GM23338 (cell line): ENCODE data around the gene ZBTB25. TPM values are rescaled to one million over a fixed set of nuclear protein-coding genes. Genes with fewer than 3 reads are reported as not detected.
A peak's percentile ranks its signal among the peaks of the same experiment; 100 is the strongest.

Experiments used
- ATAC-seq: fragments of 200-7000 bp; cut with Tn5 transposase; 3 replicates; pipeline ENCODE4 v1.9.1; 2020
- DNase-seq: peaks from one replicate; pipeline ENCODE4 v3.0.0-alpha.2; 2015; ENCODE audit warnings: low spot score
- H2AFZ ChIP-seq: fragments of 200-600 bp; sonication (generic); 2 replicates; pipeline ENCODE4 v1.8.0; 2016; ENCODE audit warnings: antibody characterized with exemption, mild to moderate bottlenecking, moderate library complexity
- H3F3A ChIP-seq: fragments of 200-600 bp; sonication (generic); replicated peaks from 2 replicates; pipeline ENCODE4 v1.8.0; 2017; ENCODE audit warnings: antibody characterized with exemption, mixed run types, low read depth
- H3K27ac ChIP-seq: fragments of 200-600 bp; sonication (generic); 2 replicates; pipeline ENCODE4 v1.6.1; 2016; ENCODE audit warnings: low read depth
- H3K27me3 ChIP-seq: fragments of 200-600 bp; sonication (generic); 2 replicates; pipeline ENCODE4 v1.8.0; 2016; ENCODE audit warnings: mild to moderate bottlenecking, mixed run types, moderate library complexity; ENCODE audit not compliant: insufficient read depth
- H3K36me3 ChIP-seq: fragments of 200-600 bp; sonication (generic); 2 replicates; pipeline ENCODE4 v1.8.0; 2016; ENCODE audit warnings: mild to moderate bottlenecking; ENCODE audit not compliant: insufficient read depth
- H3K4me1 ChIP-seq: fragments of 200-600 bp; sonication (generic); 2 replicates; pipeline ENCODE4 v1.8.0; 2016; ENCODE audit warnings: mild to moderate bottlenecking, moderate library complexity; ENCODE audit not compliant: insufficient read depth
- H3K4me2 ChIP-seq: fragments of 200-600 bp; sonication (generic); 2 replicates; pipeline ENCODE4 v1.7.1; 2017; ENCODE audit warnings: mixed run types
- H3K4me3 ChIP-seq: fragments of 200-600 bp; sonication (generic); 2 replicates; pipeline ENCODE4 v1.6.1; 2016; ENCODE audit warnings: mixed run types
- H3K79me2 ChIP-seq: fragments of 200-600 bp; sonication (generic); replicated peaks from 2 replicates; pipeline ENCODE4 v1.8.0; 2017; ENCODE audit warnings: mild to moderate bottlenecking; ENCODE audit not compliant: insufficient read depth
- H3K9me2 ChIP-seq: fragments of 200-600 bp; sonication (generic); 2 replicates; pipeline ENCODE4 v1.8.0; 2017; ENCODE audit not compliant: insufficient read depth
- H4K20me1 ChIP-seq: fragments of 200-600 bp; sonication (generic); replicated peaks from 2 replicates; pipeline ENCODE4 v1.8.0; 2017; ENCODE audit warnings: mild to moderate bottlenecking; ENCODE audit not compliant: insufficient read depth
- H3K27ac Mint-ChIP-seq: 2 replicates; pipeline ENCODE4 v1.8.0; 2020; ENCODE audit warnings: inconsistent platforms, mild to moderate bottlenecking, moderate library complexity, mixed read lengths
- H3K27me3 Mint-ChIP-seq: 3 replicates; pipeline ENCODE4 v1.8.0; 2022; ENCODE audit warnings: low read depth, mild to moderate bottlenecking, moderate library complexity, mixed read lengths, inconsistent platforms; ENCODE audit not compliant: insufficient read depth, poor library complexity
- H3K36me3 Mint-ChIP-seq: 3 replicates; pipeline ENCODE4 v1.8.0; 2021; ENCODE audit warnings: low read depth, mild to moderate bottlenecking, inconsistent platforms, moderate library complexity, mixed read lengths
- H3K4me1 Mint-ChIP-seq: 3 replicates; pipeline ENCODE4 v1.8.0; 2020; ENCODE audit warnings: mild to moderate bottlenecking, inconsistent platforms, mixed read lengths
- H3K4me3 Mint-ChIP-seq: 3 replicates; pipeline ENCODE4 v1.8.0; 2021; ENCODE audit warnings: moderate library complexity, mild to moderate bottlenecking, inconsistent platforms, mixed read lengths
- H3K9me3 Mint-ChIP-seq: 3 replicates; pipeline ENCODE4 v1.8.0; 2020; ENCODE audit warnings: moderate library complexity, mild to moderate bottlenecking, inconsistent platforms, mixed read lengths
- CREB1 ChIP-seq: fragments of 250-450 bp; sonication (Bioruptor Pico); IDR thresholded peaks from 2 replicates; pipeline ENCODE4 v1.5.0; 2020; ENCODE audit warnings: low read depth, mild to moderate bottlenecking, moderate library complexity
- CTCF ChIP-seq, 2 experiments: fragments of 200-600 bp in 1 of 2; sonication (generic) in 1 of 2; conservative IDR thresholded peaks; 2 replicates each; pipeline versions ENCODE4 v1.5.1 to v1.6.1; 2016 to 2017; ENCODE audit warnings: antibody characterized with exemption in 2 of 2, low read depth in 2 of 2, mild to moderate bottlenecking in 2 of 2, moderate library complexity in 1 of 2
- EZH2 ChIP-seq: fragments of 200-600 bp; sonication (generic); IDR thresholded peaks from one replicate; pipeline ENCODE4 v1.8.0; 2017; ENCODE audit warnings: antibody characterized with exemption, mild to moderate bottlenecking, low read depth; ENCODE audit not compliant: unreplicated experiment
- EZH2phosphoT487 ChIP-seq: fragments of 200-600 bp; sonication (generic); IDR thresholded peaks from one replicate; pipeline ENCODE4 v1.8.1; 2018; ENCODE audit warnings: antibody characterized with exemption; ENCODE audit not compliant: unreplicated experiment
- JUNB ChIP-seq: IDR thresholded peaks from one replicate; pipeline ENCODE4 v1.6.1; 2016; ENCODE audit warnings: antibody characterized with exemption; ENCODE audit not compliant: unreplicated experiment
- NANOG ChIP-seq: IDR thresholded peaks from 2 replicates; pipeline ENCODE4 v1.6.1; 2016; ENCODE audit warnings: antibody characterized with exemption, borderline replicate concordance
- POLR2AphosphoS5 ChIP-seq: IDR thresholded peaks from 2 replicates; pipeline ENCODE4 v1.6.1; 2016; ENCODE audit warnings: antibody characterized with exemption, low read depth
- STAT1 ChIP-seq: IDR thresholded peaks from one replicate; pipeline ENCODE4 v1.6.1; 2016; ENCODE audit warnings: antibody characterized with exemption; ENCODE audit not compliant: unreplicated experiment
- ZNF114 ChIP-seq: fragments of 250-450 bp; sonication (Bioruptor Pico); IDR thresholded peaks from 2 replicates; pipeline ENCODE4 v1.5.0; 2020; ENCODE audit warnings: mild to moderate bottlenecking, moderate library complexity
- ZNF331 ChIP-seq: fragments of 250-450 bp; sonication (Bioruptor Pico); IDR thresholded peaks from 2 replicates; pipeline ENCODE4 v1.5.0; 2020; ENCODE audit warnings: low read depth, mild to moderate bottlenecking, moderate library complexity
- polyA plus RNA-seq: library from polyadenylated mRNA; unstranded; fragments of >200 nt; fragmentation: Nextera tagmentation; extraction: Ambion mirVana; gene quantifications from 2 replicates; pipeline ENCODE4 v1.2.1, GENCODE V29; 2016
- total RNA-seq: library from RNA; depleted of rRNA; stranded (reverse); fragments of >200 nt; shearing (Covaris generic); gene quantifications from 2 replicates; pipeline ENCODE4 v1.2.3, GENCODE V29; 2014
- TF ChIP-seq, protein P1 (sequence below): fragments of 250-450 bp; sonication (Bioruptor Pico); IDR thresholded peaks from 2 replicates; pipeline ENCODE4 v1.5.0; 2020; ENCODE audit warnings: mild to moderate bottlenecking, moderate library complexity
- TF ChIP-seq, protein P2 (sequence below): IDR thresholded peaks from 2 replicates; pipeline ENCODE4 v1.6.1; 2016; ENCODE audit warnings: antibody characterized with exemption
- TF ChIP-seq, protein P3 (sequence below): IDR thresholded peaks from one replicate; pipeline ENCODE4 v1.6.1; 2018; ENCODE audit warnings: antibody characterized with exemption; ENCODE audit not compliant: unreplicated experiment

ZBTB25 gene
- total and polyA plus RNA-seq, 2 experiments from 2014 or later, result 5.8 to 8.0 TPM

DNA sequence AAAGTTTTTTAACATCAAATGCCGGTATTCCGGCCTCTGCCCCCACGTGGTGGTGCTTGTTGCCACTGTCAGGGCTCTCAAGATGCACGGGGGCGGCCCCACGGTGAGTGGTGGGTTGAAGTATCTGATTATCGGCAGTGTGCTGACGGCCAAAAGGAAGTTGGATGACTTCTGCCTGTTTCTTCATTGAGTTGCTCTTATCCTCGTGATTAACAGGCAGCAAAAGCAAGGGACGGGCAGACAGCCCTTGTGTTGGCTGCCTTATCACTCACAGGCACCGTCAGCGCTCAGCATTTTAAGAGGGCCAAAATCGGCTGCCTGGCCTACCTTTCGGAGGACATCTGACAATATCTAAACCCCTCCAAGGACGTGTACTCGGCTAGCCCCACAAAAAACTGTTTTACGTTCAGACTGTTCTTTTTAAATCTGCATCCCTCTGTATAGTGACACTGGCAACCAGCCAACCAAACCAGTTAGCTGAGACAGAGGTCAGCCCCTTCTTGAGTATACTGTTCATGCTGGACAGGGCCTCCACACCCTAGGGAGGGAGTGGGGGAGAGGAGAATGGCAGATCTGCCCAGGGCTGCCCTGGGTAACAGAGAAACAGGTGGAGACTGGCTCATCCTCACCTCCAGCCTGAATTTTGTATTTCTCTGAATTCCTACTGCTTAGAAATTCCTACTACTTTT is 61.2 kb downstream of the ZBTB25 start:
- Mint-ChIP-seq H3K4me3 (no peak overlapping the region), H3K4me1 (no peaks in the 10 kb centered on the region), H3K36me3 (peaks cover 83% of the 10 kb centered on the region), H3K27me3 (peaks cover 5% of the 10 kb centered on the region), H3K9me3 (no peaks in the 10 kb centered on the region), H3K27ac (no peak overlapping the region)
- peak overlapping the region; percentile 55; the same call in 1 of the 2 replicates for H3K27ac ChIP-seq
- no peaks in the 10 kb centered on the region for H3K4me1 ChIP-seq
- no peaks in the 10 kb centered on the region for H3K27me3 ChIP-seq
- peaks cover 76% of the 10 kb centered on the region for H3K36me3 ChIP-seq
- H2AFZ ChIP-seq, result no peak overlapping the region
- no peak for DNase-seq
- TF ChIP-seq JUNB (no peak), ZNF114 (CRISPR knock-in tag) (no peak), CTCF (conservative IDR thresholded peaks at IDR 0.05; ENCODE audit: low read depth in 2 of 2) (no peak), CREB1 (no peak), ZNF331 (CRISPR knock-in tag) (no peak), POLR2AphosphoS5 (no peak), STAT1 (no peak), EZH2phosphoT487 (no peak), EZH2 (no peak), NANOG (no peak)
- TF ChIP-seq, protein P1, sequence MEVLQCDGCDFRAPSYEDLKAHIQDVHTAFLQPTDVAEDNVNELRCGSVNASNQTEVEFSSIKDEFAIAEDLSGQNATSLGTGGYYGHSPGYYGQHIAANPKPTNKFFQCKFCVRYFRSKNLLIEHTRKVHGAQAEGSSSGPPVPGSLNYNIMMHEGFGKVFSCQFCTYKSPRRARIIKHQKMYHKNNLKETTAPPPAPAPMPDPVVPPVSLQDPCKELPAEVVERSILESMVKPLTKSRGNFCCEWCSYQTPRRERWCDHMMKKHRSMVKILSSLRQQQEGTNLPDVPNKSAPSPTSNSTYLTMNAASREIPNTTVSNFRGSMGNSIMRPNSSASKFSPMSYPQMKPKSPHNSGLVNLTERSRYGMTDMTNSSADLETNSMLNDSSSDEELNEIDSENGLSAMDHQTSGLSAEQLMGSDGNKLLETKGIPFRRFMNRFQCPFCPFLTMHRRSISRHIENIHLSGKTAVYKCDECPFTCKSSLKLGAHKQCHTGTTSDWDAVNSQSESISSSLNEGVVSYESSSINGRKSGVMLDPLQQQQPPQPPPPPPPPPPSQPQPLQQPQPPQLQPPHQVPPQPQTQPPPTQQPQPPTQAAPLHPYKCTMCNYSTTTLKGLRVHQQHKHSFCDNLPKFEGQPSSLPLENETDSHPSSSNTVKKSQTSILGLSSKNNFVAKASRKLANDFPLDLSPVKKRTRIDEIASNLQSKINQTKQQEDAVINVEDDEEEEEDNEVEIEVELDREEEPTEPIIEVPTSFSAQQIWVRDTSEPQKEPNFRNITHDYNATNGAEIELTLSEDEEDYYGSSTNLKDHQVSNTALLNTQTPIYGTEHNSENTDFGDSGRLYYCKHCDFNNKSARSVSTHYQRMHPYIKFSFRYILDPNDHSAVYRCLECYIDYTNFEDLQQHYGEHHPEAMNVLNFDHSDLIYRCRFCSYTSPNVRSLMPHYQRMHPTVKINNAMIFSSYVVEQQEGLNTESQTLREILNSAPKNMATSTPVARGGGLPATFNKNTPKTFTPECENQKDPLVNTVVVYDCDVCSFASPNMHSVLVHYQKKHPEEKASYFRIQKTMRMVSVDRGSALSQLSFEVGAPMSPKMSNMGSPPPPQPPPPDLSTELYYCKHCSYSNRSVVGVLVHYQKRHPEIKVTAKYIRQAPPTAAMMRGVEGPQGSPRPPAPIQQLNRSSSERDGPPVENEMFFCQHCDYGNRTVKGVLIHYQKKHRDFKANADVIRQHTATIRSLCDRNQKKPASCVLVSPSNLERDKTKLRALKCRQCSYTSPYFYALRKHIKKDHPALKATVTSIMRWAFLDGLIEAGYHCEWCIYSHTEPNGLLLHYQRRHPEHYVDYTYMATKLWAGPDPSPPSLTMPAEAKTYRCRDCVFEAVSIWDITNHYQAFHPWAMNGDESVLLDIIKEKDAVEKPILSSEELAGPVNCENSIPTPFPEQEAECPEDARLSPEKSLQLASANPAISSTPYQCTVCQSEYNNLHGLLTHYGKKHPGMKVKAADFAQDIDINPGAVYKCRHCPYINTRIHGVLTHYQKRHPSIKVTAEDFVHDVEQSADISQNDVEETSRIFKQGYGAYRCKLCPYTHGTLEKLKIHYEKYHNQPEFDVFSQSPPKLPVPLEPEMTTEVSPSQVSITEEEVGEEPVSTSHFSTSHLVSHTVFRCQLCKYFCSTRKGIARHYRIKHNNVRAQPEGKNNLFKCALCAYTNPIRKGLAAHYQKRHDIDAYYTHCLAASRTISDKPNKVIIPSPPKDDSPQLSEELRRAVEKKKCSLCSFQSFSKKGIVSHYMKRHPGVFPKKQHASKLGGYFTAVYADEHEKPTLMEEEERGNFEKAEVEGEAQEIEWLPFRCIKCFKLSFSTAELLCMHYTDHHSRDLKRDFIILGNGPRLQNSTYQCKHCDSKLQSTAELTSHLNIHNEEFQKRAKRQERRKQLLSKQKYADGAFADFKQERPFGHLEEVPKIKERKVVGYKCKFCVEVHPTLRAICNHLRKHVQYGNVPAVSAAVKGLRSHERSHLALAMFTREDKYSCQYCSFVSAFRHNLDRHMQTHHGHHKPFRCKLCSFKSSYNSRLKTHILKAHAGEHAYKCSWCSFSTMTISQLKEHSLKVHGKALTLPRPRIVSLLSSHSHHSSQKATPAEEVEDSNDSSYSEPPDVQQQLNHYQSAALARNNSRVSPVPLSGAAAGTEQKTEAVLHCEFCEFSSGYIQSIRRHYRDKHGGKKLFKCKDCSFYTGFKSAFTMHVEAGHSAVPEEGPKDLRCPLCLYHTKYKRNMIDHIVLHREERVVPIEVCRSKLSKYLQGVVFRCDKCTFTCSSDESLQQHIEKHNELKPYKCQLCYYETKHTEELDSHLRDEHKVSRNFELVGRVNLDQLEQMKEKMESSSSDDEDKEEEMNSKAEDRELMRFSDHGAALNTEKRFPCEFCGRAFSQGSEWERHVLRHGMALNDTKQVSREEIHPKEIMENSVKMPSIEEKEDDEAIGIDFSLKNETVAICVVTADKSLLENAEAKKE (CRISPR knock-in tag), result no peak
- TF ChIP-seq, protein P2, sequence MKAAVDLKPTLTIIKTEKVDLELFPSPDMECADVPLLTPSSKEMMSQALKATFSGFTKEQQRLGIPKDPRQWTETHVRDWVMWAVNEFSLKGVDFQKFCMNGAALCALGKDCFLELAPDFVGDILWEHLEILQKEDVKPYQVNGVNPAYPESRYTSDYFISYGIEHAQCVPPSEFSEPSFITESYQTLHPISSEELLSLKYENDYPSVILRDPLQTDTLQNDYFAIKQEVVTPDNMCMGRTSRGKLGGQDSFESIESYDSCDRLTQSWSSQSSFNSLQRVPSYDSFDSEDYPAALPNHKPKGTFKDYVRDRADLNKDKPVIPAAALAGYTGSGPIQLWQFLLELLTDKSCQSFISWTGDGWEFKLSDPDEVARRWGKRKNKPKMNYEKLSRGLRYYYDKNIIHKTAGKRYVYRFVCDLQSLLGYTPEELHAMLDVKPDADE, result no peak
- TF ChIP-seq, protein P3, sequence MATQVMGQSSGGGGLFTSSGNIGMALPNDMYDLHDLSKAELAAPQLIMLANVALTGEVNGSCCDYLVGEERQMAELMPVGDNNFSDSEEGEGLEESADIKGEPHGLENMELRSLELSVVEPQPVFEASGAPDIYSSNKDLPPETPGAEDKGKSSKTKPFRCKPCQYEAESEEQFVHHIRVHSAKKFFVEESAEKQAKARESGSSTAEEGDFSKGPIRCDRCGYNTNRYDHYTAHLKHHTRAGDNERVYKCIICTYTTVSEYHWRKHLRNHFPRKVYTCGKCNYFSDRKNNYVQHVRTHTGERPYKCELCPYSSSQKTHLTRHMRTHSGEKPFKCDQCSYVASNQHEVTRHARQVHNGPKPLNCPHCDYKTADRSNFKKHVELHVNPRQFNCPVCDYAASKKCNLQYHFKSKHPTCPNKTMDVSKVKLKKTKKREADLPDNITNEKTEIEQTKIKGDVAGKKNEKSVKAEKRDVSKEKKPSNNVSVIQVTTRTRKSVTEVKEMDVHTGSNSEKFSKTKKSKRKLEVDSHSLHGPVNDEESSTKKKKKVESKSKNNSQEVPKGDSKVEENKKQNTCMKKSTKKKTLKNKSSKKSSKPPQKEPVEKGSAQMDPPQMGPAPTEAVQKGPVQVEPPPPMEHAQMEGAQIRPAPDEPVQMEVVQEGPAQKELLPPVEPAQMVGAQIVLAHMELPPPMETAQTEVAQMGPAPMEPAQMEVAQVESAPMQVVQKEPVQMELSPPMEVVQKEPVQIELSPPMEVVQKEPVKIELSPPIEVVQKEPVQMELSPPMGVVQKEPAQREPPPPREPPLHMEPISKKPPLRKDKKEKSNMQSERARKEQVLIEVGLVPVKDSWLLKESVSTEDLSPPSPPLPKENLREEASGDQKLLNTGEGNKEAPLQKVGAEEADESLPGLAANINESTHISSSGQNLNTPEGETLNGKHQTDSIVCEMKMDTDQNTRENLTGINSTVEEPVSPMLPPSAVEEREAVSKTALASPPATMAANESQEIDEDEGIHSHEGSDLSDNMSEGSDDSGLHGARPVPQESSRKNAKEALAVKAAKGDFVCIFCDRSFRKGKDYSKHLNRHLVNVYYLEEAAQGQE, result no peak
- H4K20me1 ChIP-seq, result peaks cover 15% of the 10 kb centered on the region
- H3K4me2 ChIP-seq, result no peak overlapping the region
- ATAC-seq, result no peak
- no peaks in the 10 kb centered on the region for H3K79me2 ChIP-seq
- H3F3A ChIP-seq, result peaks cover 6% of the 10 kb centered on the region; the same call in 1 of the 2 replicates
- H3K9me2 ChIP-seq, result no peaks in the 10 kb centered on the region
- no peak overlapping the region for H3K4me3 ChIP-seq
